NCI-H1436 (cell line): ENCODE measurements around the gene TRIP12.
A peak's percentile ranks its signal among the peaks of the same experiment; 100 is the strongest.
"Not testable (repeated sequence)": the region's sequence is repeated elsewhere in the genome, so short reads cannot be mapped to it uniquely, and the experiment has no call there.

Source experiments
- DNase-seq: peaks from one replicate; lab custom pipeline; 2025; lab: John Stamatoyannopoulos, UW

TRIP12 gene

GRCh38 chr2:229768235-229768634, 153.6 kb downstream of the TRIP12 start:
- no peak for DNase-seq

DNA sequence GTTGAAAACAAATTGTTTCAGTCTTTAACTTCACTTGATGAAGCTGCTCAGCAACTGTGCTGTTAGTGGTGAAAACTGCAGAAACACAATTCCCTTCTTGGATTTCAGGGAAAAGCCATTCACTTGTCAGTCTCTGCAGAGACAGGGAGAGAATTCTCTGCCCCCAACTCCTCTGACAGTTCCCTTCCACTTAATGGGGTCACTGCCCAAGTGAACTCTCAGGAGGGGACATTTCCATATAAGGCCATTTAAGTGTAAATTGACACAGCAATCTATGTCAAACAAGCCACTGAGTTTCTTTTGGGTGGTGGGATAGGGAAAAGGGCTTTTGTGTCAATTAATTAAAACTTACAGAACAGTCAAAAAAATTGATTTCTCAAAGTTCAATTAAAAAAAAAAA, 156.1 kb downstream of the TRIP12 start:
- no peak for DNase-seq

DNA sequence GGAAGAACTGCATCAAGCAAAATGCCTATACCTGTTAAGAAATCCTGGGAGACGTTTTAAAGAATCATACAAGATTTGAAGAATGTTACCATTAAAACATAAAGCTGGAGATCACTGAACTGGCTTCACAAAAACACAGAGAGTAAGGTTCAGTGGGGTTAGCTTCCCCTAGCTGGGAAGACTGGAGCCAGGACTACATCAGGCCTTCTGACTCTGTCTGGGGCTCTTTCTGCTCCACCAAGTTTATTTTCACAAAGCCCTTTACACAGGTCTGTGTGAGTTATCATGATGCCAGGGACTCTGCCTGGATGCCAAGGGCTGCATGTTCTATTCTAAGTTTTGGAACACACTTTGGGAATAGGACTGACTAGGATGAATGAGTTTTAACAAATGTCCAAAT, 160.1 kb downstream of the TRIP12 start:
- no peak for DNase-seq

DNA sequence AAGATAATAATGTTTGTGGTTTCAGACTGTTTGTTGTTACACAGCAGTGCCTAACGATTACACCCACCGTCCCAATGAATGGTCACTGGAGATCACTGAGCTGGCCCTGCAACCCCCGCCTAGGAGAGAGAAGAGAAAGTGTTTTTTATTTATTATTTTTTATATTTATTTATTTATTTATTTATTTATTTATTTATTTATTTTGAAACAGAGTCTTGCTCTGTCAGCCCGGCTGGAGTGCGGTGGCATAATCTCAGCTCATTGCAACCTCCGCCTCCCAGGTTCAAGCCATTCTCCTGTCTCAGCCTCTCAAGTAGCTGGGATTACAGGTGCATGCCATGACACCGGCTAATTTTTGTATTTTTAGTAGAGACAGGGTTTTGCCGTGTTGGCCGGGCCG, 164.3 kb downstream of the TRIP12 start:
- not testable (repeated sequence) for DNase-seq

- no peak for DNase-seq
These were observed 168.7 kb downstream of the TRIP12 start for GRCh38 chr2:229752970-229753729.

DNA sequence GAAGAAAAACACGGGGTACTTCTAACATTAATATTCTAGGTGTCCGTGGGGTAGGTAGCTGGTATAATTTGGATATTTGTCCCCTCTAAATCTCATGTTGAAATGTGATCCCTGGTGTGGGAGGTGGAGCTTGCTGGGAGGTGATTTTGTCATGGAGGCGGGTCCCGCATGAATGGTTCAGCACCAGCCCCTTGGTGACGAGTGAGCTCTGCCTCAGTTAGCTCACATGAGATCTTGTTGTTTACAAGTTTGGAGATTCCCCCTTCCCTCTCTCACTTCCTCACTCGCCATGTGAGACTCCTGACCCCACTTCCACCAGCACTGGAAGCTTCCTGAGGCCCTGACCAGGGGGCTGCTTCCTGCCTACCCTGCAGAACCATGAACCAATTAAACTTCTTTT, 172.0 kb downstream of the TRIP12 start:
- DNase-seq, result no peak

GRCh38 chr2:229748950-229749349, 172.9 kb downstream of the TRIP12 start:
- DNase-seq, result no peak

- DNase-seq, result not testable (repeated sequence)
These were observed 179.1 kb downstream of the TRIP12 start for GRCh38 chr2:229742691-229743090.

GRCh38 chr2:229740279-229740678, 181.5 kb downstream of the TRIP12 start:
- no peak for DNase-seq

DNA sequence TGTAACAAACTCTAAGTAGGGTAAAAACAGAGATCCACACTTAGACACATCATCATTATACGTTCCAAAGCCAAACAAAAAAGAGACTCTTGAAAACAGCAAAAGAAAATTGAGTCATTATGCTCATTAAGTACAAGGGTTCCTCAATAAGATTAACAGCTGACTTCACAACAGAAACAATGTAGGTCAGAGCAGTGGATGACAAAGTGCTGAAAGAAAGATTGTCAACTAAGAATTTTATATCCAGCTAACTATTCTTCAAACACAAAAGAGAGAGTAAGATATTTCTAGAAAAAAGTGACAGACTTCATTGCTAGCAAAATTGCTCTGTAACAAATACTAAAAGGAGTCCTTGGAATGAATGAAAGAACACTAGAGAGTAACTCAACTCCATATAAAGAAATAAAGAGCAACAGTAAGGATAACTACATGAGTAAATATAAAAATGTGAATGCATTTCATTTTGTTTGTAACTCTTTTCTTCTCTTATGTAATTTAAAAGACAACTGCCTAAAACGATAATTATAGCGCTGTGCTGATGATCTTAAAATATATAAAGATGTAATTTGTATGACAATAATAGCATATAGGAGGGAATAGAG, 183.7 kb downstream of the TRIP12 start:
- DNase-seq, result no peak

GRCh38 chr2:229734410-229734809, 187.4 kb downstream of the TRIP12 start:
- no peak for DNase-seq

GRCh38 chr2:229733611-229734245, 188.1 kb downstream of the TRIP12 start:
- DNase-seq, result no peak

GRCh38 chr2:229732897-229733296, 188.9 kb downstream of the TRIP12 start:
- no peak for DNase-seq

DNA sequence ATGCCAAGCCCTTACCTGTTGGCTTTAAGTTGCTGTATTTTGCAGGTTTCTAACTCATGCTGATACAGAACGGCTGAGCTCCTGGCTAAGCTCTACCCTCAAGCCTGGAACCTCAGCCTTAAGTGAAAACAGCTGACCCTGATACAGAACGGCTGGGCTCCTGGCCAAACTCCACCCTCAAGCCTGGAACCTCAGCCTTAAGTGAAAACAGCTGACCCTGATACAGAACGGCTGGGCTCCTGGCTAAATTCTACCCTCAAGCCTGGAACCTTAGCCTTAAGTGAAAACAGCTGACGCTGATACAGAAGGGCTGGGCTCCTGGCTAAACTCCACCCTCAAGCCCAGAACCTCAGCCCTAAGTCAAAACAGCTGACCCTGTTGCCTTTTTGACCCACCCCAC, 189.9 kb downstream of the TRIP12 start:
- no peak for DNase-seq

DNA sequence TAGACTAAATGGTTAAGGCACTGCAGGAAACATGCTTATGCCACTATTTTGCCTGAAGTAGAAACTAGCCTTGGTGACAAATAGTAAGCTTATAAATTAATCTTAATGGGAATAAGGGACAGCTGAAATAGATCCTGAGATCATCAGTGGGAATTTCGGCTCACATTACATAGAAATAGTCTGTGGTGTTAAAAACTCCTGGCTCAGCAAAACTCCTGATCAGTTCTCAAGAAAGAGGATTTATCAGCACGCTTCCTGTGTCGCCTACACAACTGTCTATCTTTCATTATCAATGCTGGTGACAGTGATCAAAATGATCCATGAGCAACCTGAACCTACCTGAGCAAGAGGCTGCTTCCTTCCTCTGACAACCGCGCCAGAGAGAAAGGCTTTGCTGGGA, 190.4 kb downstream of the TRIP12 start:
- no peak for DNase-seq

GRCh38 chr2:229728370-229728769, 193.4 kb downstream of the TRIP12 start:
- DNase-seq, result no peak

- no peak for DNase-seq
These were observed 195.2 kb downstream of the TRIP12 start for GRCh38 chr2:229726643-229727042.

- DNase-seq, result peak; percentile 88
These were observed 195.9 kb downstream of the TRIP12 start for GRCh38 chr2:229725716-229726574.

DNA sequence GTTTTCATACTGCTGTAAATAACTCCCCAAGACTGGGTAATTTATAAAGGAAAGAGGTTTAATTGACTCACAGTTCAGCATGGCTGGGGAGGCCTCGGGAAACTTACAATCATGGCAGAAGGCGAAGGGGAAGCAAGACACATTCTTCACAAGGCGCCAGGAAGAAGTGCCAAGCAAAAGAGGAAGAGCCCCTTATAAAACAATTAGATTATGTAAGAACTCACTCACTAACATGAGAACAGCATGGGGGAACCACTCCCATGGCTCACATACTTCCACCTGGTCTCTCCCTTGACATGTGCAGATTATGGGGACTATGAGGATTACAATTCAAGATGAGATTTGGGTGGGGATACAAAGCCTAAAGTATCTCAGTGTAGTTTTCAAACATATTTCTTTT, 198.6 kb downstream of the TRIP12 start:
- DNase-seq, result not testable (repeated sequence)

GRCh38 chr2:229719926-229720647, 201.7 kb downstream of the TRIP12 start:
- no peak for DNase-seq

DNA sequence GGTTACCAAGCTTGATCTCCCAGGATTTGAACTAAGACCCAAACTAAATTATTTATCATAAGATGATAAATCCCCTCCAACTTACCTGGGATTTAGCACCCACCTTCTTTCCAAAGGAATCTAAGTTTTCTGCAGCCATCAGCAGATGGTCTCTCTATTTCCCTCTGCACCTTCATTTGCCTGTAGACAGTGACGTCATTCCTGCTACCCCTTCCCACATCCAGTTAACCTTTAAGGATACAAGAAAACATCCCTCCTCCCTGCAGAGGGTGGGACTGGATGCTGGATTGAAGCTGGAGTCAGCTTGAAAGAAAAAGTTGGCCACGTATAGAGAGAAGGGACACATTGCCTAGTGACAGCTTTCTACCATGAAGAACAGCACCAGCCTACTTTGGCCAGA, 203.8 kb downstream of the TRIP12 start:
- DNase-seq, result no peak
